HFFc6 (cell line): ENCODE data around the gene PTPRD. TPM values are rescaled to one million over a fixed set of nuclear protein-coding genes. Genes with fewer than 3 reads are reported as not detected.

Experiments
- DNase-seq: peaks from one replicate; pipeline ENCODE4 v3.0.0-alpha.2; 2018
- H3K27ac Mint-ChIP-seq: 2 replicates; pipeline ENCODE4 v1.8.0; 2020; ENCODE audit warnings: mild to moderate bottlenecking, mixed read lengths
- H3K27me3 Mint-ChIP-seq: 2 replicates; pipeline ENCODE4 v1.8.0; 2021; ENCODE audit warnings: mild to moderate bottlenecking, moderate library complexity, mixed read lengths; ENCODE audit not compliant: insufficient read depth
- H3K36me3 Mint-ChIP-seq: 2 replicates; pipeline ENCODE4 v1.8.0; 2021; ENCODE audit warnings: low read depth, mixed read lengths
- H3K4me1 Mint-ChIP-seq: 2 replicates; pipeline ENCODE4 v1.8.0; 2020; ENCODE audit warnings: low read depth, mixed read lengths
- H3K4me3 Mint-ChIP-seq: 2 replicates; pipeline ENCODE4 v1.8.0; 2020; ENCODE audit warnings: mild to moderate bottlenecking, moderate library complexity, mixed read lengths
- H3K9me3 Mint-ChIP-seq: 2 replicates; pipeline ENCODE4 v1.8.0; 2020; ENCODE audit warnings: mild to moderate bottlenecking, mixed read lengths
- CTCF ChIP-seq: fragments of 200-600 bp; sonication (generic); IDR thresholded peaks from 2 replicates; pipeline ENCODE4 v1.5.0; 2021; ENCODE audit warnings: antibody characterized with exemption, mild to moderate bottlenecking
- total RNA-seq, 6 experiments: library from RNA; stranded (reverse); fragmentation: NEBNext Ultra II Directional; extraction: Animal tissue kit (Norgen Biotek cat#: 25700); gene quantifications; 2 replicates in 1 of 6; 3 replicates in 5 of 6; pipeline ENCODE4 v1.2.3, GENCODE V29; 2021

The PTPRD gene
- total RNA-seq, 6 experiments from 2014 or later = not detected

GRCh38 chr9:8736805-8737204, 1876.0 kb downstream of the PTPRD start:
- Mint-ChIP-seq H3K27ac (no peak overlapping the region), H3K9me3 (peaks cover 25% of the 10 kb centered on the region), H3K36me3 (no peaks in the 10 kb centered on the region), H3K27me3 (no peaks in the 10 kb centered on the region; the same call in 1 of the 2 replicates), H3K4me3 (no peak overlapping the region), H3K4me1 (no peaks in the 10 kb centered on the region)
- no peak for TF ChIP-seq CTCF
- DNase-seq = no peak

- TF ChIP-seq CTCF = no peak
- DNase-seq = no peak
- no peak overlapping the region for H3K27ac Mint-ChIP-seq
Observed at GRCh38 chr9:8734760-8735159, 1878.0 kb downstream of the PTPRD start.

GRCh38 chr9:8733131-8733954, 1879.5 kb downstream of the PTPRD start:
- peaks cover 42% of the 10 kb centered on the region for H3K9me3 Mint-ChIP-seq
- H3K4me3 Mint-ChIP-seq = no peak overlapping the region
- TF ChIP-seq CTCF = no peak
- H3K27ac Mint-ChIP-seq = no peak overlapping the region
- H3K4me1 Mint-ChIP-seq = no peaks in the 10 kb centered on the region
- no peak for DNase-seq
- no peaks in the 10 kb centered on the region; the same call in 1 of the 2 replicates for H3K27me3 Mint-ChIP-seq
- H3K36me3 Mint-ChIP-seq = no peaks in the 10 kb centered on the region

More at GRCh38 chr9:8734760-8735159, 1878.0 kb downstream of the PTPRD start:
- H3K36me3 Mint-ChIP-seq = no peaks in the 10 kb centered on the region
- no peak overlapping the region for H3K4me3 Mint-ChIP-seq
- peaks cover 34% of the 10 kb centered on the region for H3K9me3 Mint-ChIP-seq
- no peaks in the 10 kb centered on the region; the same call in 1 of the 2 replicates for H3K27me3 Mint-ChIP-seq
- H3K4me1 Mint-ChIP-seq = no peaks in the 10 kb centered on the region

- no peaks in the 10 kb centered on the region; the same call in 1 of the 2 replicates for H3K27me3 Mint-ChIP-seq
- H3K36me3 Mint-ChIP-seq = no peaks in the 10 kb centered on the region
- no peak for DNase-seq
- TF ChIP-seq CTCF = no peak
- H3K9me3 Mint-ChIP-seq = peaks cover 42% of the 10 kb centered on the region
- H3K4me1 Mint-ChIP-seq = no peaks in the 10 kb centered on the region
- no peak overlapping the region for H3K4me3 Mint-ChIP-seq
- no peak overlapping the region for H3K27ac Mint-ChIP-seq
Observed at GRCh38 chr9:8732367-8733075, 1880.3 kb downstream of the PTPRD start.

GRCh38 chr9:8730618-8731017, 1882.2 kb downstream of the PTPRD start:
- H3K27ac Mint-ChIP-seq = no peak overlapping the region
- no peak for DNase-seq
- H3K4me1 Mint-ChIP-seq = no peaks in the 10 kb centered on the region
- no peaks in the 10 kb centered on the region; the same call in 1 of the 2 replicates for H3K27me3 Mint-ChIP-seq
- no peak for TF ChIP-seq CTCF
- H3K4me3 Mint-ChIP-seq = no peak overlapping the region
- H3K9me3 Mint-ChIP-seq = peaks cover 57% of the 10 kb centered on the region
- no peaks in the 10 kb centered on the region for H3K36me3 Mint-ChIP-seq
